Epithelial cell of umbilical artery (primary cell): Measurements from ENCODE around the gene OR1K1. TPM values are rescaled to one million over a fixed set of nuclear protein-coding genes. Genes with fewer than 3 reads are reported as not detected.

Source experiments
- total RNA-seq: library from RNA; depleted of rRNA; stranded (reverse); fragments of >200 nt; gene quantifications from 2 replicates; pipeline ENCODE4 v1.2.3, GENCODE V29; 2014

OR1K1 gene
- not detected in 2 replicates for total RNA-seq

DNA sequence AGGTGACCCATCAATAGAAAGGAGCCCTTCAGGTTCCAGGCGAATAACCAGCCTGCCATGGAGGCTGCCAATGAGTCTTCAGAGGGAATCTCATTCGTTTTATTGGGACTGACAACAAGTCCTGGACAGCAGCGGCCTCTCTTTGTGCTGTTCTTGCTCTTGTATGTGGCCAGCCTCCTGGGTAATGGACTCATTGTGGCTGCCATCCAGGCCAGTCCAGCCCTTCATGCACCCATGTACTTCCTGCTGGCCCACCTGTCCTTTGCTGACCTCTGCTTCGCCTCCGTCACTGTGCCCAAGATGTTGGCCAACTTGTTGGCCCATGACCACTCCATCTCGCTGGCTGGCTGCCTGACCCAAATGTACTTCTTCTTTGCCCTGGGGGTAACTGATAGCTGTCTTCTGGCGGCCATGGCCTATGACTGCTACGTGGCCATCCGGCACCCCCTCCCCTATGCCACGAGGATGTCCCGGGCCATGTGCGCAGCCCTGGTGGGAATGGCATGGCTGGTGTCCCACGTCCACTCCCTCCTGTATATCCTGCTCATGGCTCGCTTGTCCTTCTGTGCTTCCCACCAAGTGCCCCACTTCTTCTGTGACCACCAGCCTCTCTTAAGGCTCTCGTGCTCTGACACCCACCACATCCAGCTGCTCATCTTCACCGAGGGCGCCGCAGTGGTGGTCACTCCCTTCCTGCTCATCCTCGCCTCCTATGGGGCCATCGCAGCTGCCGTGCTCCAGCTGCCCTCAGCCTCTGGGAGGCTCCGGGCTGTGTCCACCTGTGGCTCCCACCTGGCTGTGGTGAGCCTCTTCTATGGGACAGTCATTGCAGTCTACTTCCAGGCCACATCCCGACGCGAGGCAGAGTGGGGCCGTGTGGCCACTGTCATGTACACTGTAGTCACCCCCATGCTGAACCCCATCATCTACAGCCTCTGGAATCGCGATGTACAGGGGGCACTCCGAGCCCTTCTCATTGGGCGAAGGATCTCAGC, at the start of gene OR1K1:
Gene OR1K1 (plus strand): TSS at position 58 of the 995 bp plus-strand sequence. CDS start 0 bp downstream, at position 58.

DNA sequence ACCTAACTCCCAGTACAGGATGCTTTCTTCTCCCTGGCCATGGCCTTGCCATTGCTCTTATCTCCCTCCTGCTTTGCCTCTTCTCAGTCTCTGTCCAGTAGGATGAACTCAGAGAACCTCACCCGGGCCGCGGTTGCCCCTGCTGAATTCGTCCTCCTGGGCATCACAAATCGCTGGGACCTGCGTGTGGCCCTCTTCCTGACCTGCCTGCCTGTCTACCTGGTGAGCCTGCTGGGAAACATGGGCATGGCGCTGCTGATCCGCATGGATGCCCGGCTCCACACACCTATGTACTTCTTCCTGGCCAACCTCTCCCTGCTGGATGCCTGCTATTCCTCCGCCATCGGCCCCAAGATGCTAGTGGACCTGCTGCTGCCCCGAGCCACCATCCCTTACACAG, 11.1 kb upstream of the OR1K1 start, which contains the start of gene OR5C1:
Gene OR5C1 (plus strand): TSS at position 103 of the 400 bp plus-strand sequence. CDS start 0 bp downstream, at position 103.

Other genes starting within 250 kb of the OR1K1 start
- gene OR1N2, start 247.0 kb upstream of the OR1K1 start, total RNA-seq: not detected in 2 replicates
- gene OR1L8, start 216.7 kb upstream of the OR1K1 start, total RNA-seq: not detected in 2 replicates
- not detected in 2 replicates for gene OR1Q1, start 185.4 kb upstream of the OR1K1 start, total RNA-seq
- not detected in 2 replicates for gene OR1B1, start 142.5 kb upstream of the OR1K1 start, total RNA-seq
- gene OR1L1, start 138.4 kb upstream of the OR1K1 start, total RNA-seq: not detected in 2 replicates
- not detected in 2 replicates for gene OR1L3, start 125.0 kb upstream of the OR1K1 start, total RNA-seq
- not detected in 2 replicates for gene OR1L4, start 76.1 kb upstream of the OR1K1 start, total RNA-seq
- gene OR1L6, start 57.8 kb upstream of the OR1K1 start, total RNA-seq: not detected in 2 replicates
- not detected in 2 replicates for gene OR5C1, start 11.2 kb upstream of the OR1K1 start, total RNA-seq
- gene PDCL, start 28.5 kb downstream of the OR1K1 start, total RNA-seq: 59.1 and 74.5 TPM in 2 replicates
- 41.6 and 62.5 TPM in 2 replicates for gene RC3H2, start 105.2 kb downstream of the OR1K1 start, total RNA-seq
- gene ZBTB6, start 113.2 kb downstream of the OR1K1 start, total RNA-seq: 14.0 and 16.0 TPM in 2 replicates
- gene ZBTB26, start 131.4 kb downstream of the OR1K1 start, total RNA-seq: 2.9 and 3.6 TPM in 2 replicates
- 27.0 and 41.8 TPM in 2 replicates for gene RABGAP1, start 140.9 kb downstream of the OR1K1 start, total RNA-seq
- gene GPR21, start 233.5 kb downstream of the OR1K1 start, total RNA-seq: 0.15 and 0.32 TPM in 2 replicates